ENCODE results near the gene CEBPG. TPM values are rescaled to one million over a fixed set of nuclear protein-coding genes. Genes with fewer than 3 reads are reported as not detected.

CEBPG gene
- total and polyA plus RNA-seq, 2 donors (not counting 1 experiment from before 2014, with no cell fraction given) = 13.7 to 66.7 TPM

DNA sequence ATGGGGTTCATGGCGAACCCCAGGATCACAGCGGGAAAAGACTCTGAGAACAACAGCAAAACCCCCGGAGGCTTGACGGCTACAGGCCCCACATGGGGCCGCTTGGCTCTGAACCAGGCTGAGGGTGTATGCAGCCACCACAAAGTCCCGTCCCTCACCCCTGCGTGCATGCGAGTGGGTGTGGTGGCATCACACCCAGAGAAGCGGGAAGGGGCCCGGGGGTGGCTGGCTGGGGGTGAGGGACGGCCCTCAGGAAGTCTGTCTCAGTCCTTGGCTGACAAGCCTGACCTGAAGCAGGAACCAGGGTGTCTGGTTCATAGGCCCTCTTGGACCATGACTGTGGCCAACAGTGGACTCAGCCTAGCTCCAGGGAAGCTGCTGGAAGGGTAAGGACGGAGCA is 34.2 kb downstream of the CEBPG start:
- DNase-seq (ENCODE audit: low read depth in 2 of 2) = no peak
- no peak overlapping the region for H3K27ac ChIP-seq (ENCODE audit: insufficient read depth, low read length)
- no peaks in the 10 kb centered on the region for H4K20me1 ChIP-seq (ENCODE audit: control insufficient read depth, extremely low read depth, insufficient read depth, low read length)
- no peaks in the 10 kb centered on the region for H3K9me3 ChIP-seq (ENCODE audit: control insufficient read depth, insufficient read depth, low read depth, low read length)
- H2AFZ ChIP-seq (ENCODE audit: low read length) = no peak overlapping the region
- no peak overlapping the region for H3K4me3 ChIP-seq (replicated peaks in 1 of 4; ENCODE audit: control extremely low read depth in 1 of 4, insufficient read depth in 1 of 4, low read depth in 3 of 4, low read length in 4 of 4)
- H3K36me3 ChIP-seq (ENCODE audit: control insufficient read depth, insufficient read depth, low read length) = no peaks in the 10 kb centered on the region
- H3K9ac ChIP-seq (ENCODE audit: insufficient read depth, low read length) = no peak overlapping the region
- TF ChIP-seq EZH2 (IDR thresholded peaks at IDR 0.05; ENCODE audit: low read length, missing control alignments) = no peak
- TF ChIP-seq, protein P1, sequence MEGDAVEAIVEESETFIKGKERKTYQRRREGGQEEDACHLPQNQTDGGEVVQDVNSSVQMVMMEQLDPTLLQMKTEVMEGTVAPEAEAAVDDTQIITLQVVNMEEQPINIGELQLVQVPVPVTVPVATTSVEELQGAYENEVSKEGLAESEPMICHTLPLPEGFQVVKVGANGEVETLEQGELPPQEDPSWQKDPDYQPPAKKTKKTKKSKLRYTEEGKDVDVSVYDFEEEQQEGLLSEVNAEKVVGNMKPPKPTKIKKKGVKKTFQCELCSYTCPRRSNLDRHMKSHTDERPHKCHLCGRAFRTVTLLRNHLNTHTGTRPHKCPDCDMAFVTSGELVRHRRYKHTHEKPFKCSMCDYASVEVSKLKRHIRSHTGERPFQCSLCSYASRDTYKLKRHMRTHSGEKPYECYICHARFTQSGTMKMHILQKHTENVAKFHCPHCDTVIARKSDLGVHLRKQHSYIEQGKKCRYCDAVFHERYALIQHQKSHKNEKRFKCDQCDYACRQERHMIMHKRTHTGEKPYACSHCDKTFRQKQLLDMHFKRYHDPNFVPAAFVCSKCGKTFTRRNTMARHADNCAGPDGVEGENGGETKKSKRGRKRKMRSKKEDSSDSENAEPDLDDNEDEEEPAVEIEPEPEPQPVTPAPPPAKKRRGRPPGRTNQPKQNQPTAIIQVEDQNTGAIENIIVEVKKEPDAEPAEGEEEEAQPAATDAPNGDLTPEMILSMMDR (conservative IDR thresholded peaks at IDR 0.05 in 1 of 2, IDR thresholded peaks at IDR 0.05 in 1 of 2; ENCODE audit: low read depth in 1 of 2, low read length in 2 of 2) = no peak
- H3K4me2 ChIP-seq (ENCODE audit: extremely low read depth, insufficient read depth, low read length) = no peak overlapping the region
- no peaks in the 10 kb centered on the region for H3K27me3 ChIP-seq (ENCODE audit: control insufficient read depth, insufficient read depth, low read length)
- H3K79me2 ChIP-seq (ENCODE audit: control insufficient read depth, insufficient read depth, low read length) = no peaks in the 10 kb centered on the region
- H3K4me1 ChIP-seq (ENCODE audit: control insufficient read depth, extremely low read depth, insufficient read depth, low read length) = no peaks in the 10 kb centered on the region

DNA sequence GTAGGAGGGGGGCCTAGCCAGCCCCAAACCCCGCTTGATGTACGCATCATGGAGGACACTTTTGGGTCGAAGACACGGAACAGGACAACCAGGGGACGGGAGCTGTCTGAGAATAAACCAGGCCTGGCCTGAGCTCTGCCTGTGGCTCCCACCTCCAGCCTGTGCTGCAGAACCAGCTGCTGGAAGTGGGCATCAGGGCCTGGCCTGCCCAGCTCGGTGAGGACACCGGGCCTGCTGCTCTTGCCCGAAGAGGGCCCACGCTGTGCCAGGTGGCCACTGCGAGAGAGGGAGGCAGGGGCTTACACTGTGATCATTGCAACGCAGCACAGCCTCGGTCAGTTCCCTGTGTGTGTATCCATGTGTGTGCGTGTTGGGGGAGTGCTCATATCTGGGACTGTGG is 34.6 kb downstream of the CEBPG start:
- no peak overlapping the region for H3K27ac ChIP-seq (ENCODE audit: insufficient read depth, low read length)
- DNase-seq (ENCODE audit: low read depth in 2 of 2) = no peak
- H3K79me2 ChIP-seq (ENCODE audit: control insufficient read depth, insufficient read depth, low read length) = no peaks in the 10 kb centered on the region
- no peaks in the 10 kb centered on the region for H3K4me1 ChIP-seq (ENCODE audit: control insufficient read depth, extremely low read depth, insufficient read depth, low read length)
- no peaks in the 10 kb centered on the region for H3K9me3 ChIP-seq (ENCODE audit: control insufficient read depth, insufficient read depth, low read depth, low read length)
- H3K4me3 ChIP-seq (replicated peaks in 1 of 4; ENCODE audit: control extremely low read depth in 1 of 4, insufficient read depth in 1 of 4, low read depth in 3 of 4, low read length in 4 of 4) = no peak overlapping the region
- TF ChIP-seq EZH2 (IDR thresholded peaks at IDR 0.05; ENCODE audit: low read length, missing control alignments) = no peak
- TF ChIP-seq, protein P1 (conservative IDR thresholded peaks at IDR 0.05 in 1 of 2, IDR thresholded peaks at IDR 0.05 in 1 of 2; ENCODE audit: low read depth in 1 of 2, low read length in 2 of 2) = no peak
- H4K20me1 ChIP-seq (ENCODE audit: control insufficient read depth, extremely low read depth, insufficient read depth, low read length) = no peaks in the 10 kb centered on the region
- no peak overlapping the region for H3K4me2 ChIP-seq (ENCODE audit: extremely low read depth, insufficient read depth, low read length)
- H3K9ac ChIP-seq (ENCODE audit: insufficient read depth, low read length) = no peak overlapping the region
- no peak overlapping the region for H2AFZ ChIP-seq (ENCODE audit: low read length)
- no peaks in the 10 kb centered on the region for H3K36me3 ChIP-seq (ENCODE audit: control insufficient read depth, insufficient read depth, low read length)
- H3K27me3 ChIP-seq (ENCODE audit: control insufficient read depth, insufficient read depth, low read length) = no peaks in the 10 kb centered on the region

DNA sequence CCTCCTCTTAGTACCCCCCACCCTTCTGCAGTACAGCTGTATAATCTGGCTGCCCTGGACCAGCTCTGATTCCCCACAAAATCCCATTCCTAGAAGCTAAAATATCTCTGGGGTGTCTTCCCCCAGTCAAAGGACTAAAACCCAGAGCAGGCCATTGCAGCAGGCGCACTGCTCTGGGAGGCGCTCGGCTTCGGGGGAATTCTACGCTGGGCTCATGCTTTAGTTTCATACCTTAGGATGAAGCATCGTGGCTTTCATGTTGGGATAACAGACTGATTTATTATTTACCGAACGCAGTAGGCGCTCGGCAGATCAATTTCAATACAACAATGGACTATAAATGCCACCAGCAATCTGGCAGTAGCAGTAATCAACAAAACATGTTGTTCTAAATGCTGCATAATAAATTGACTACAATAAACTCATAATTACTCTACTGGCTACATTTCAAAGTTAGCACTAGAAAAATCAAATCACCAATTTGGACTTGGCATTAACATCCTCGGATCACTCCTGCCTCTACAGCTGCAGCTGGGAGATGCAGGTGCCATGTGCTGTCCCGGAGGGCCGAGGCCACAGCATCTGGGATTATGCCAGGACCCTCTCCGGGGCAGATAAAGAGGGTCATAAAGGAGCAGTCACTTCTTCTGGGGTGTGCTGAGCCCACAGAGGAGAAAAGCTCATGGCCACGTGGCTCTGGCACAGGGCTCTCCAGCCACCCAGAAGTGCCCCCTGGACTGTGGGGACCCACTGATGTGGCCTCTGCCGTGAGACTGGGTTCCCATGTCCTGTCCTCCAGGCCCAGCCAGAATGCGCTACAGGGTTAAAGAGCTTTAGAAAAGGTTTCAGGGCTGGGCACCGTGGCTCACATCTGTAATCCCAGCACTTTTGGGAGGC is 35.3 kb downstream of the CEBPG start:
- DNase-seq (ENCODE audit: low read depth in 2 of 2) = no peak
- no peak for TF ChIP-seq EZH2 (IDR thresholded peaks at IDR 0.05; ENCODE audit: low read length, missing control alignments)
- TF ChIP-seq, protein P1 (conservative IDR thresholded peaks at IDR 0.05 in 1 of 2, IDR thresholded peaks at IDR 0.05 in 1 of 2; ENCODE audit: low read depth in 1 of 2, low read length in 2 of 2) = no peak

More for the DNA sequence above, 35.3 kb downstream of the CEBPG start:
- Histone ChIP-seq H2AFZ (ENCODE audit: low read length) (no peak overlapping the region), H3K27ac (ENCODE audit: insufficient read depth, low read length) (no peak overlapping the region), H3K4me3 (replicated peaks in 1 of 4; ENCODE audit: control extremely low read depth in 1 of 4, insufficient read depth in 1 of 4, low read depth in 3 of 4, low read length in 4 of 4) (no peak overlapping the region), H3K9ac (ENCODE audit: insufficient read depth, low read length) (no peak overlapping the region), H4K20me1 (ENCODE audit: control insufficient read depth, extremely low read depth, insufficient read depth, low read length) (no peaks in the 10 kb centered on the region), H3K4me1 (ENCODE audit: control insufficient read depth, extremely low read depth, insufficient read depth, low read length) (no peaks in the 10 kb centered on the region), H3K79me2 (ENCODE audit: control insufficient read depth, insufficient read depth, low read length) (no peaks in the 10 kb centered on the region), H3K4me2 (ENCODE audit: extremely low read depth, insufficient read depth, low read length) (no peak overlapping the region), H3K36me3 (ENCODE audit: control insufficient read depth, insufficient read depth, low read length) (no peaks in the 10 kb centered on the region), H3K9me3 (ENCODE audit: control insufficient read depth, insufficient read depth, low read depth, low read length) (no peaks in the 10 kb centered on the region), H3K27me3 (ENCODE audit: control insufficient read depth, insufficient read depth, low read length) (no peaks in the 10 kb centered on the region)

Measured in fibroblast of lung (primary cell).